Measurements from ENCODE around the gene LYPD6.

LYPD6 gene

DNA sequence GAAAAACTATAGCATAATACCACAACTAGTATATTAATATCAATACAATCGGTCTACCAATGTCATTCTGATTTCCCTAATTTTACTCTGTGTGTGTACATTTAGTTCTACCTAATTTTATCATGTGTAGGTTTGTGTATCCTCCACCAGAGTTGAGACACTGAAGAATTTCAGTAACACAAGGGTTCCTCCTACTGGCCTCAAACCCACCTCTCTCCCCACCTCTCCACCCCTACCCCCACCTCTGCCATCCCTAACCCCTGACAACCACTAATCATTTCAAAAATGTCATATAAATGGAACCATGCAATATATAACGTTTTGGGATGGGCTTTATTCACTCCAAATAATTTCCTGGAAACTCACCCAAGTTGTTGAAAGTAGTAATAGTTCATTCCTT lies 117.9 kb downstream of the LYPD6 start:
- DNase-seq (ENCODE audit: low spot score) (no peak), FAIRE-seq (no peak)

DNA sequence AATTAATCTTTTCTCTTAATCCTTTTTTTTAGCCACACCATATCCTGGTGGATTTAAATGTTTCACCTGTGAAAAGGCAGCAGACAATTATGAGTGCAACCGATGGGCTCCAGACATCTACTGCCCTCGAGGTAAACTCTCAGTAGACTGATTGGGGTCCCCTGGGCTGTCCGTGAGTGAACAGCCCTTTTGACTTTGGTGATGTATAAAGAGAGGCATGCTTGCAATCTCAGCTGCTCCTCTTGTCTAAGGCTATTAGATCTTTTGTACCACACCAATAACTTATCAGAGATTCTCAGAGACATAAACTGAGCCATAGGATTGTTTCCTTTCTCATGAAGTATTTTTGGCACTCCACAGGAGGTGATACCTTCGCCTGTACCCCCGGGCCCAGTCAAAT lies 118.6 kb downstream of the LYPD6 start:
- no peak for FAIRE-seq
- DNase-seq (ENCODE audit: low spot score) = no peak

DNA sequence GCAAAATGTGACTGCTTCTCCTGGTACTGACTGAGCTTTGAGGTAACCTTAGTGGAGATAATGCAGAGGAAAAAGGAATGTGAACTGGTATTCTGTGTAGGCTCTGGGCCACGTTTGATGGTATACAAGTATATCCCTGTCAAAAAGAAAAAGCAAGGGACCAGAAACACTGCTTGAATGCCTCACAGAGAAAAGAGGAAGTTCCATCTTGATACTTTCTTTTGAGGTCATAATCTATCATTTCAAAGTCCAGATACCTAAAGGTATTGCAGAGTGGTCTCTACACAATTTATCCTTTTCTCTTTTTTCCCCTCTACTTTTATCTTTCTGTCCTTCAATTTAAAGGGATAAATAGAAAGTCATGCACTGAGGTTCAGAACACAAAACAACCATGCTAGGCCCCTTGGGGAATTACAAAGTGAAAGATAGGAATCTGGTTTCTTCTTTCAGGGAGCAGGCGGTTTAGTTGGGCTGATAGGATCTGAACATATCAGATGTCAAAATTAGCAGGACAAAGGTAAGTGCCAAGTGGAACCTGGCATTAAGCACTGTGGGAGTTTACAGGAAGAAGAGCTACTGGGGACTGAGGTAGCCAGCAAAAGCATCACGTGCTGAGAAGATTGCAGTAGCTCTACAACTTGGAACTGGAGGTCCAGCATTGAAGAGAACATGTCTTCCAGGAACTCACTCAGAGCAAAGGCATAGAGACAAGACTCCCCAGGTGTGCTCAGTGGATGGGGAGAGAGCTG lies 121.2 kb downstream of the LYPD6 start:
- FAIRE-seq = no peak
- no peak for DNase-seq (ENCODE audit: low spot score)

DNA sequence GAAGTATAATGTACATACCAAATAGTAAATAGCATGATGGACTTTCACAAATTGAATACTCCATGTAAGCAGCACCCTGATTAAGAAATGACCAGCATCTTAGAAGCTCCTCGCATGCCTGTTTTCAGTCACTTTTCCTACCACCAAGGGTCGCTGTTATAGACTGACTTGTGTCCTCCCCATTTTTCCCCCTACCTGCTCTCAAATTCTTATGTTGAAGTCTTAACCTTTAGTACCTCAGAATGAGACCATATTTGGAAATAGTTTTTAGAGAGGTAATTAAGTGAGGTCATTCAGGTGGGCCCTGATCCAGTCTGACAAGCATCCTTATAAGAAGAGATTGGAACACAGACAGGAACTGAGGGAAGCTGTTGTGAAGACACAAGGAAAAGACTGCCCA lies 125.9 kb downstream of the LYPD6 start:
- FAIRE-seq = no peak
- DNase-seq (ENCODE audit: low spot score) = no peak

DNA sequence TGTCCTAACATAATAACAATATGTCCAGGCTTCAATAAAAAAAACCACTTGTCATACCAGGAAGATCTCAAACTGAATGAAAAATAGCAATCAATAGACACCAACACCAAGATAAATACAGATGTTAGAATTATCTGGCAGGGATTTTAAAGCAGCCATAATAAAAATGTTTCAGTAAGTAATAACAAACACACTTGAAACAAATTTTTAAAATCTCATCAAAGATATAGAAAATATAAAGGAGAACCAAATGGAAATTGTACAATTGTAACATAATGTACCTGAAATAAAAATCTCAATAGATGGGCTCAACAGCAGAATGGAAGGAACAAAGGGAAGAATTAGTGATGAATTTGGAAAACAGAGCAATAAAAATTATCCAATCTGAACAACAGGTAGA lies 128.1 kb downstream of the LYPD6 start:
- DNase-seq (ENCODE audit: low spot score) (no peak), FAIRE-seq (no peak)

DNA sequence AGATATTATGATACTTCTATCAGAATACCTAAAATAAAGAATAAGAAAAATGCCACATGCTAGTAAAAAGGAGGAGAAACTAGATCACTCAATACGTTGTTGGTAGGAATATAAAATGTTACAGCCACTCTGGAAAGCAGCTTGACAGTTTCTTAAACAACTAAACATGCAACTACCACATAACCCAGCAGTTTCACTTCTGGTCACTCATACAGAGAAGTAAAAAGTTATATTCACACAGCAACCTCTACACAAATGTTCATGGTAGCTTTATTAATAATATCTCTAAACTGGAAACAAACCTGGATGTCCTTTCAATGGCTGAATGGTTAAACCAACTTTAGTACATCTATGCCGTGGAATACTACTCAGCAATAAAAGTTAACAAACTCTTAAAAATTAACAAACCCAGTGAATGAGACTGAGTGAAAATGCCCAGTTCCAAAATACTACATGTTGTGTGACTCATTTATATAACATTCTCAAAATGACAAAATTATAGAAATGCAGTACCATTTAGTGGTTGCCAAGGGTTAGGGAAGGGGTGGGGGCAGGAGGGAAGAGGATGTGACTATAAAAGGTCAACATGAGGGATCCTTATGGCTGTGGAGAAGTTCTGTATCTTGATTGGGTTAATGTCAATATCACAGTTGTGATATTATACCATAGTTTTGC lies 133.1 kb downstream of the LYPD6 start:
- FAIRE-seq (no peak), DNase-seq (ENCODE audit: low spot score) (no peak)

DNA sequence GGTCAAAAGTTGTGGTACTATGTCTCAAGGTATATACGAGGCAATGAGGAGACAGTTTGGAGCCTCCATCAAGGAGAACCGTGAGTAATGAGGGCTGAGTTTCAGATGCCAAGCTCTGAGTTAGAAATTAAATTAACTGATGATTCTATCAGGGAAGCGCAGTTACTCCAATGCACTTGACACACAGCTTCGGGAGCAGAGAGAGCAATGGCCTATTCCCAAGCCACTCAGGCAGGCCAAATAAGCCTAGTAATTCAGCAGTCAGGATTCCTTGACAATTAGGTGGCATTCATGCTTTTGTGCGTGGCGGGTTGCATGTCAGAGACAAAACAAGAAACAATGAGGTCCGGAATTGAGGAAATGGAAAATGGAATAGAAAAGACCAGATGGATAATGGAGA lies 134.0 kb downstream of the LYPD6 start:
- FAIRE-seq (no peak), DNase-seq (ENCODE audit: low spot score) (no peak)

DNA sequence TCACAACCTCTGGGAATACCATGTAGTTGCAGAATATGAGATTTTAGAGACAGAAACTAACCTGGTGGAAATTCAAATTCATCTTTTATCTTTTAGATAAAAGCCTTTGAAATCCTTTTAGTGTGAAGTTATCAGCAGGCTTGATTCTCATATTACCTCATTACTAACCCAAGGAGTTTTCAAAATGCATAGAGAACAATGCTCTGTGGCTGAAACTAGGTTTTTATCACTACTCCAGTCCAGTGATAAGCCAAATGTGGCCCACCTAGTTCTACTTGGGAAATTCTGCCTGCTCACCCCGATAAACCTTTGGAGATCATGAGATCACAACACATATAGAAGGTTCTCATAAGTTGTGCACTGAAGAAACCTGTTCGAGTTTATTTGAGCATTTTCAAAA lies 135.5 kb downstream of the LYPD6 start:
- no peak for FAIRE-seq
- no peak for DNase-seq (ENCODE audit: low spot score)

DNA sequence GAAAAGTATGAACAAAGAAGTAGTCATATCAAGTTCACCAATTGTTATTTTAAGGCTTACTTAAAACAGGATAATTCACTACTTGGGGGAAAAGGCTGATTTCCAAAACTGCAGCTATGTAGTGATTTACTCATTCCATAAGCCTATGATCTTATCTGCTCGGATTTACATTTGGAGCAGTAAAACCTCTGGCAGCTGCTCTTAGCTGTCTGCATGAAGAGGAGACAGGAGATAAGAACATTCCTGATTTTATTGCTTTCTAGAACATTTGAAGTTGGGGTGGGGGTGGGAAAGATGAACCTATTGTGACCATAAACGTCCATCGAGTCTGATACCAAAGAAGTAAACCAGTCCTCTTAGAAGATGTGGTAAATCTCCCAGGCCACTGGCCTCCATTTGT lies 136.2 kb downstream of the LYPD6 start:
- no peak for DNase-seq (ENCODE audit: low spot score)
- FAIRE-seq = no peak

DNA sequence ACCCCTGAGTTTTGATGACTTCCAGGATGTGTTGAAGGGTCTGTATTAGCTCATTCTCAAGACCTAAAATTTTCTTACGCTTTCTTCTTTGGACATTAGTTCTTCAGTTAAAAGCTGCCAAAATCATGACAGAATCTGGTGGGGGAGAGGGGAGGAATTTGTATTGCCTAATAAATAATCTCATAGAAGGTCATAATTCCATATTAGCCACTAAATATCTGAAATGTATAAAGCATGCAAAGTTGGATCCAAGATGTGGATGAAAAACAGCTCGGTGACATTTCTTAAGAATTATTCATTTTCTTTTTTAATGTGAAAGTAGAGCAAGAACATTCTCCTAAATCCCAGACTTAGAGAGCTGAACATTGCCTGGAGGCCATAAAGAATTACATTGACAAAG lies 137.0 kb downstream of the LYPD6 start:
- FAIRE-seq (no peak), DNase-seq (ENCODE audit: low spot score) (no peak)

DNA sequence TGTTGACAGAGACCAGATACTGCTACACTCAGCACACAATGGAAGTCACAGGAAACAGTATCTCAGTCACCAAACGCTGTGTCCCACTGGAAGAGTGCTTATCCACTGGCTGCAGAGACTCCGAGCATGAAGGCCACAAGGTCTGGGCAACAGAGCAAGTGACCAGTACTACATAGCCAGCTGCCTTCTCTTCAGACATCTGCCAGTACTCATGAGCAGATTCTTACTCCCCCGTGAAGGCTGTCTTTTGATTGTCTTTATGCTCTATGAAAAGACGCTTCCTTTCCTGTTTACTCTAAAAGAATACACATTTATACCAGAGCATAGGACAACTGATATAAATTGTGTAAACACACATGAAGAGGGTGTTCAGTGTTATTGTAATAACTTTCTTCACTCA lies 138.2 kb downstream of the LYPD6 start:
- DNase-seq (ENCODE audit: low spot score) = no peak

DNA sequence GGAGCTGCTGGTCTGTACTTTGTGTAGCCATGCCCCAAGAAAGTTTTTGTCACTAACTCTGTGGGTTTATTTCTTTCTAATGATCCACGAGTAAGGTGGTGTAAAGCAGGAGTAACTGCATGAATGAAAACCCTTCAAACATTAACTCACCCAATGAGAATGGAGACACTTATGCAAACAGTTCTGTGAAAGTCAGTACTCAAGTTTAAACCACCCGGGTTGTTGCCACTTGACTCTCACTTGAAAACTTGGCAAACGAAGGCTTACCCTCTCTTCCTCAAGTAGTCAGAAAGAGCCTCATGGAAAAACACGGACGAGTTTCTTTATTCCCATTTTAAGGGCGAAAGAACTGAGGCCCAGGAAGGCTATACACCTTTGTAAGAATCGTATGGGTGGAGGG lies 139.7 kb downstream of the LYPD6 start:
- DNase-seq (ENCODE audit: low spot score) (no peak), FAIRE-seq (no peak)

More for the DNA sequence above, 138.2 kb downstream of the LYPD6 start:
- FAIRE-seq = no peak

DNA sequence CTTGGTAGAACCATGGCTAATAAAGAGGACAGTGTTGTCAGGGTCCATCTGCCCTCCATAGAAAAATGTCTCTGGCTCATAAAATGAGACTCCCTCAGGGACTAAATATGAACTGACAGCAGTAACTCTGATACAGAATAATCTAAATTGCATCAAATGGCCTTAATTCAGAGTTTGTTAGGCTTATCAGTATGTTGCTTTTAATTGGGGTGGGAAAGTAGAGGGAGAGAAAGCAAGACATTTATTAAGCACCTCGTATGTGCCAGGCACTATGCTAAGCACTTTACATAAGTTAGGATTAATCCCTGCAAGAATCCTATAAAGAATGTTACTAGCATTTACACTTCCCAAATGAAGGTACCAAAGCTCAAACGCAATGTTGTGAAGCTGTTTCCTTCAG lies 142.0 kb downstream of the LYPD6 start:
- FAIRE-seq = no peak

DNA sequence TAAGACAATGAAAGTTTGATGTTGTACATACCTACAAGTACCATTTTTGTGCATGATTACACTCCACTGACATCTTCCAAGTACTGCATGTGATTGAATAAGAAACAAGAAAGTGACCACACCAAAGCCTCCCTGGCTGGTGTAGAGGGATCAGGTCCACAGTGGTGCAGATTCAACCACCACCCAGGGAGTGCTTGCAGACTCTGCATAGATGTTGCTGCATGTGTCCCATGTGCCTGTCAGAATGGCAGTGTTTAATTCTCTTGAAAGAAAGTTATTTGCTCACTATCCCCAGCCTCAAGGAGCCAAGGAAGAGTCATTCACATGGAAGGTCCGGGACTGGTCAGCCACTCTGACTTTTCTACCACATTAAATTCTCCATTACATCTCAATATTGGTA lies 142.7 kb downstream of the LYPD6 start:
- FAIRE-seq (no peak), DNase-seq (ENCODE audit: low spot score) (no peak)

More for the DNA sequence above, 142.0 kb downstream of the LYPD6 start:
- DNase-seq (ENCODE audit: low spot score) = no peak

DNA sequence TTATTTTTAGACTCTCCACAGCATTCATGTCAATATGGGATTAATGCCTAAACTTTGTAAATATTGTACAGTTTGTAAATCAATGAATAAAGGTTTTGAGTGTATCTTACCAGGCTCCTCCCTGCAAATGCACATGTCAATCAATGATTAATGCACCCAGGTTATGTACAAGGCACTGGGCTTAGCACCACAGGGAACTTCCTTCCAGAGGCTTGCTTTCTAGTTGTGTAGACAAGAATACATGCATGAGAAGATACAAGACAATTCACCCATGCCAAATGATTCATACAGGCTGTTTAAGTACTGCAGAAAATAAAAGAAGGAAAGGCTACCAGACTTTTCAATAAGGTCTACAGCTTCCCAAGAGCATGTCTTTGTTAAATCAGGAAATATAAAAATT lies 143.1 kb downstream of the LYPD6 start:
- no peak for FAIRE-seq

DNA sequence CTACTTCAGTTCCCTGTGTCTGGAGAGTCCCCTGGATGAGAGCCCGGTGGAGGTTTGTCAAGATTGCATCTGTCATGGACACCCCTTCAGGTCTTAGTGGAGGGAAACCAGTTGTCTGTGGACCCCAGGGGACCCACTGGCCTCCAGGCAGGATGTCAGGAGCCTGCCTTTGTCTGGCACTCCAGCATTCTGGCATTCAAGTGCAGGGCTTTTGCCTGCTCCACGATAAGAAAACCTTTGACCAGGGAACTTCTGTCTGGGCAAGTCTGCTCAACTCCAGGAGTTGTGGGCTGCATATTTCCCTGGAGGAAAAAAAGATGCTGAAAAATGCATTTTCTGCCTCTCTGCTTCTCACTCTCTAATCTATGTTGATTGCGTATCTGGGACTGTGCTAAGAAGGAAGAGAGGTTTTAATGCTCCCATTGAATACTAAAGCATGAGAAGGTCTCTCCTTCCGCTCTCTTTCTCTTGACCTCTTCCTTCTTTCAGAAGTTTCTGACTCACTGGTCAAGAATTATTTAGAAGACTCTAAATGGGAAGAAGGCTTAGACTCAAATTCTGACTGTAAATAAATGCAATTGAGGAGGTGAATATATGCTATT lies 152.7 kb downstream of the LYPD6 start:
- FAIRE-seq = no peak

More for the DNA sequence above, 143.1 kb downstream of the LYPD6 start:
- no peak for DNase-seq (ENCODE audit: low spot score)

DNA sequence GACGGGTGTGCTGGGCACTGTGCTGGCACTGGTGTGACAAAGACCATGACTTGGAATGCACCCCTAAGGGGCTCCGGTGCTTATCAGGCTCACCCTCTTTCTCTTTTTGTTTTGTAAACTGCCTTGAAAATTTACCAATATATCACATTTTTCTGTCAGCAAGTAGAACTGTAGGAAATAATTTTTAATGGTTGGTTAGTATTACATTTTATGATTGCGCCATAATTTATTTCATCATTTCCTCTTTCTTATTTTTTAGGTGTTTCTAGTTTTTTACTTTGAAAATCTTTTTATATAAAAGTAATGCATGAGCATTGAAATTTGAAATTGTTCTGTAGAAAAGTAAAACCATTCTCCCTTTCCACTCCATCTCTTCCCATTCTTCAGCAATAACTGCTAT lies 156.3 kb downstream of the LYPD6 start:
- no peak for DNase-seq (ENCODE audit: low spot score)
- no peak for FAIRE-seq

More for the DNA sequence above, 152.7 kb downstream of the LYPD6 start:
- DNase-seq (ENCODE audit: low spot score) = no peak

DNA sequence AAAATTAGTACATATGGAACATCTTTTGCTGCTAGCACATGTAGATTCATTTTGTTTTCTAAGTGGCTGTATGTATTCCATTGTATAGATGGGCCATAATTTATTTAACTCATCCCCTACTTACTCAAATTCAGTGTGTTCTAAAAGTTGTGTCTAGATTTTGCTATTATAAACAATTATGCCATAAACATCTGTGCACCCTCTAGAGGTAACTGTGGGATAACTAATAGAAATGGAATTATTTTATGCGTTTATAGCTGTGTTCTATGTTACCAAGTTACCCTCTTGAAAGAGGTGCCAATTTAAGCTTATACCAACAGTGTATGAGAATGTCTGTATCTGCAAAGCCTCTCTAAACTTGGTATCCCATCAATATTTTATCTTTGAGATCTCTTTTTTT lies 156.8 kb downstream of the LYPD6 start:
- no peak for FAIRE-seq
- DNase-seq (ENCODE audit: low spot score) = no peak

DNA sequence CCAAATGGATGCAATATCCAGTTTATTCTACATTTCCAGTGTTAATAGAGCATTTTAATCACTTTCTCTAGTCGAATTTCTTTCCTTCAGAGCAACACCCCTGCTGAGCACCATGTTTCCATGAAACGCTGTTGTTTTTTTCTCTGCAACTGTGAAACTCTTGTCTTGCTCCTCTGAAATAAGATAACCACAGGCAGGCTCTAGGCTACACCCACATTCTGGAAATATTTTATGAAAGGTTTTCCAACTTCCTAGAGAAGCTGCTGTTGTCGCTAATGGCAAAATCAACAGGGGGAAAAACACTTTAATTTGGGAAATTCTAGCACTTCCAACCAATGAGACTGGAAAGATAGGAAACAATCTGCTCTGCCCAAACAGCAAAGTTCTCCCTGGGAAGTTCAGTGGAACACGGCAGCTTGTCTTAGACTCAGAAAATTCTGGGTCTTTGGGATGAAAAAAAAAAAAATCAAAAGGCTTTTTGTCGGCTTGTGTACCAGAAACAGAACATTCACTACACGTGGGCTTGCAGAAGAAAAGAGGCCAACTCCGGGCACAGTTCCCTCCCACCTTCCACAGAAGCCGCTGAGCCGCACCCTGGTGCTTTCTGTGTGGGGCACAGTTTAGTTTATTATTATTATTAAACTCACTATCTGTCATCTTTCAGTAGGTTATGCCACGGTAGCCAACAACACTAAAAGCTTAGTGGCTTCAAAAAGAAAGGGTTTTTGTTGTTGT lies 158.5 kb downstream of the LYPD6 start:
- DNase-seq (ENCODE audit: low spot score) = no peak
- no peak for FAIRE-seq

DNA sequence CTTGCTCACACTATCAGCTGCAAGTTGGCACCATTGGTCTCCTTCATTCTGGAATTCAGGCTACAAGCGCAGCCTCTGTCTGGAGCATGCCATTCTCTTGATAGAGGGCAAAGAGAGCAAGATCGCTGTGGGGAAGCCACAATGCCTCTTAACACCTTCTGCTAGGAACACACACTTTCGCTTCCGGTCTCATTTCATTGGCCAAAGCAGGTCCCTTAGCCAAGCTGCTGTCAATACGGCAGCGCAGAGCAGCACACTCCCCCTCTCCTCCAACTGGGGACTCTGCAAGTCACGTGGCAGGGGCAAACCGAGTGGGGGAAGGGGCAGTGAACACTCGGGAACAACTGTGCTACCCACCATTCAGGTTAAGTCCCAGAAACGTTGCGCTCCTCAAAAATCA lies 159.1 kb downstream of the LYPD6 start:
- DNase-seq (ENCODE audit: low spot score) (no peak), FAIRE-seq (peak; percentile 52)

DNA sequence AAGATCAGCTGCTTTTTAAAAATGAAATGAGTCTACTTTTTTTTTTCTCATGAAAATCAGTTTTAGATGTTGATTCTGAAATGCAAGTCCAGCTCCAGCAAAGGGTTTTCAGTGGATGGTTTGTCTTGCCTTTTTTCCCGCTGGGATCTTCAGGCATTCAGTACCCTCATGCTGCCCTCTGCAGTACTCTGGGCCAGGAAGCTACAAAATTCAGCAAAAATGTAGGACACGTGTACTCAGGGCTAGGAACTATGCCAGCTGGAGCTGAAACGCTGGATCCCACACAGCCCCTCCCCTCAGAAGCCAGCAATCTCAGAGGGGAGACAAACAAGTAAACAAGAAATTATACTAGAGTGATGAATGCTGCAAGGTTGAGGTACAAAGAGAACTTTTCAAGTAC lies 159.9 kb downstream of the LYPD6 start:
- DNase-seq (ENCODE audit: low spot score) = peak; percentile 18

DNA sequence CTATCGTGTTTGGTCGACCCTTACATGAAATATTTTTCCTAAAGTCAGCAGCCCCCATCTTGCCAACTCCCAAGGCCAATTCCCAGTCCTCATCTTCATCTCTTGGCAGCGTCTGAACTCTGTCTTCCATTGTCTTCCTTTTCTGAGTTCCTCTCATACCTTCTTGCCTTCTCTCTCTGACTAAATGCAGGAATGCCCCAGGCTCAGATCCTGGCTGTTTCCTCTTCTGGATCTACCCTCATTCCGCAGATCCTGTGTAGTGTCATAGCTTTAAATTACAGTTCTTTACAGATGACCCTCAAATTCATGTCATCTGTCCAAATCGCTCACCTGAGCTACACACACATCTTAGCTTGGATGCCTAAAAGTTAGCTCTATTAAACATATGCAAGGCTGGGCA lies 162.5 kb downstream of the LYPD6 start:
- DNase-seq (ENCODE audit: low spot score) = no peak

More for the DNA sequence above, 159.9 kb downstream of the LYPD6 start:
- FAIRE-seq = no peak

More for the DNA sequence above, 162.5 kb downstream of the LYPD6 start:
- no peak for FAIRE-seq
